ENCODE measurements around the gene ING2. TPM values are rescaled to one million over a fixed set of nuclear protein-coding genes. Genes with fewer than 3 reads are reported as not detected.

The ING2 gene
- total and polyA plus RNA-seq, 2 of the 8 experiments (the other 6 are each of a cell fraction or from before 2014, with no cell fraction given): 5.1 to 16.1 TPM

Other genes starting within 250 kb of the ING2 start
- gene CLDN22, start 184.8 kb upstream of the ING2 start, total RNA-seq (2021; fragmentation: NEBNext Ultra II Directional; extraction: Animal tissue kit (Norgen Biotek cat#: 25700)): not detected in 2 replicates
- not detected in 2 replicates for gene CLDN22, start 184.8 kb upstream of the ING2 start, polyA plus RNA-seq (2011; rRNA removed)
- gene CLDN24, start 182.6 kb upstream of the ING2 start, total RNA-seq (2021; fragmentation: NEBNext Ultra II Directional; extraction: Animal tissue kit (Norgen Biotek cat#: 25700)): not detected in 2 replicates
- gene CLDN24, start 182.6 kb upstream of the ING2 start, polyA plus RNA-seq (2011; rRNA removed): not detected in 2 replicates
- gene CDKN2AIP, start 60.4 kb upstream of the ING2 start, total RNA-seq (2021; fragmentation: NEBNext Ultra II Directional; extraction: Animal tissue kit (Norgen Biotek cat#: 25700)): 14.0 and 14.8 TPM in 2 replicates
- 5.5 and 6.0 TPM in 2 replicates for gene CDKN2AIP, start 60.4 kb upstream of the ING2 start, polyA plus RNA-seq (2011; rRNA removed)
- gene RWDD4, start 154.1 kb downstream of the ING2 start, total RNA-seq (2021; fragmentation: NEBNext Ultra II Directional; extraction: Animal tissue kit (Norgen Biotek cat#: 25700)): 18.5 and 18.9 TPM in 2 replicates
- gene RWDD4, start 154.1 kb downstream of the ING2 start, polyA plus RNA-seq (2011; rRNA removed): 4.0 and 5.4 TPM in 2 replicates
- gene TRAPPC11, start 154.2 kb downstream of the ING2 start, total RNA-seq (2021; fragmentation: NEBNext Ultra II Directional; extraction: Animal tissue kit (Norgen Biotek cat#: 25700)): 23.1 and 25.9 TPM in 2 replicates
- 15.3 and 19.2 TPM in 2 replicates for gene TRAPPC11, start 154.2 kb downstream of the ING2 start, polyA plus RNA-seq (2011; rRNA removed)

Data from H1 (cell line).